Measurements from ENCODE around the gene HSPA12B.

GRCh38 chr20:3759884-3760283 is 27.4 kb downstream of the HSPA12B start:
- no peak for TF ChIP-seq ERG (CRISPR knock-in tag; IDR thresholded peaks at IDR 0.05)
- no peak for TF ChIP-seq ATF2 (CRISPR knock-in tag; IDR thresholded peaks at IDR 0.05; ENCODE audit: borderline replicate concordance, low read depth)
- TF ChIP-seq HMGA2 (CRISPR knock-in tag; IDR thresholded peaks at IDR 0.05), result no peak
- TF ChIP-seq SP1 (CRISPR knock-in tag; conservative IDR thresholded peaks at IDR 0.05), result no peak
- TF ChIP-seq CTCF (IDR thresholded peaks at IDR 0.05), result no peak
- no peak for TF ChIP-seq ESRRA (CRISPR knock-in tag; IDR thresholded peaks at IDR 0.05; ENCODE audit: borderline replicate concordance)
- TF ChIP-seq JUN (CRISPR knock-in tag; IDR thresholded peaks at IDR 0.05), result no peak
- no peak for TF ChIP-seq GABPB1 (CRISPR knock-in tag; IDR thresholded peaks at IDR 0.05)
- no peak for TF ChIP-seq STAT6 (CRISPR knock-in tag; conservative IDR thresholded peaks at IDR 0.05; ENCODE audit: low read depth)
- no peak for TF ChIP-seq IRF2 (CRISPR knock-in tag; IDR thresholded peaks at IDR 0.05; ENCODE audit: borderline replicate concordance, low read depth)
- no peak for TF ChIP-seq USF1 (CRISPR knock-in tag; IDR thresholded peaks at IDR 0.05)
- no peak for TF ChIP-seq TCF7 (CRISPR knock-in tag; IDR thresholded peaks at IDR 0.05; ENCODE audit: low read depth)
- TF ChIP-seq MLX (CRISPR knock-in tag; IDR thresholded peaks at IDR 0.05), result no peak
- no peak for TF ChIP-seq NFE2L1 (CRISPR knock-in tag; IDR thresholded peaks at IDR 0.05)
